ENCODE measurements around the gene CCL18. TPM values are rescaled to one million over a fixed set of nuclear protein-coding genes. Genes with fewer than 3 reads are reported as not detected.
"Not testable (repeated sequence)": the region's sequence is repeated elsewhere in the genome, so short reads cannot be mapped to it uniquely, and the experiment has no call there.

CCL18 gene
- total and polyA plus RNA-seq, 10 of the 15 experiments (the other 5 are each of a cell fraction or from before 2014, with no cell fraction given), result 0.26 TPM; not detected in 9

- DNase-seq (ENCODE audit: low read depth, low spot score) (peak; percentile 78), ATAC-seq (peak; percentile 79)
- Histone ChIP-seq H3K4me1 (ENCODE audit: control insufficient read depth, insufficient read depth, low read length) (peaks cover 31% of the 10 kb centered on the region), H3K4me3 (peak overlapping the region; percentile 3; the same call in 1 of the 2 replicates), H3K9ac (ENCODE audit: control insufficient read depth, insufficient read depth, low read length) (peak overlapping the region; percentile 62), H2AFZ (ENCODE audit: control insufficient read depth, low read depth, low read length) (peak overlapping the region; percentile 55), H3K4me2 (ENCODE audit: control insufficient read depth, insufficient read depth) (peak overlapping the region; percentile 91), H3K27ac (ENCODE audit: control insufficient read depth, insufficient read depth) (peak overlapping the region; percentile 88)
- SMC1A ChIA-PET (ENCODE audit: uncharacterized antibody, unreplicated experiment), result interaction anchor here (0.6 to 2.8 kb wide), 9 partner anchors 9 to 207 kb away, joined by 3 to 19 read pairs (median 4); partner anchors contain the start of gene CCL4
- H3K36me3 ChIP-seq (ENCODE audit: control insufficient read depth in 2 of 2, insufficient read depth in 2 of 2, low read length in 1 of 2); intact Hi-C loops (cut with micrococcal nuclease; ENCODE audit: unreplicated experiment); H3K79me2 ChIP-seq (ENCODE audit: control insufficient read depth, insufficient read depth, low read length); FAIRE-seq; in situ Hi-C loops (cut with MboI); H4K20me1 ChIP-seq (ENCODE audit: control insufficient read depth, insufficient read depth); H3K27me3 ChIP-seq (replicated peaks in 1 of 2; ENCODE audit: control insufficient read depth in 2 of 2, insufficient read depth in 2 of 2, low read length in 1 of 2); H3K9me3 ChIP-seq (replicated peaks; ENCODE audit: control insufficient read depth, insufficient read depth, low read length); BruUV-seq (replicated peaks): not testable (repeated sequence)
- RAD21 ChIA-PET (ENCODE audit: unreplicated experiment), result interaction anchor here (0.6 to 3.4 kb wide), 9 partner anchors 8 to 113 kb away, joined by 3 to 29 read pairs (median 4); no protein-coding TSS in a partner anchor
- WGBS (ENCODE audit: insufficient coverage, insufficient replicate concordance, low lambda C conversion rate, missing lambda C conversion rate), result 10% methylated on average over 7 of the region's 8 CpGs
- POLR2A ChIA-PET, result interaction anchor here (1.1 to 1.8 kb wide), 2 partner anchors 10 to 36 kb away, joined by 3 to 8 read pairs; no protein-coding TSS in a partner anchor
- CTCF ChIA-PET, result interaction anchor here (0.5 to 14.1 kb wide), 8 partner anchors 8 to 113 kb away, joined by 3 to 201 read pairs (median 4); partner anchors contain the start of gene CCL3
- TF ChIP-seq SPI1 (IDR thresholded peaks at IDR 0.05; ENCODE audit: borderline replicate concordance, insufficient read depth, low read depth, low read length) (peak; percentile 38; the same call in 1 of the 2 replicates), SRF (IDR thresholded peaks at IDR 0.05; ENCODE audit: low read depth in 2 of 2, low read length in 2 of 2) (0 out of 4 replicates have a peak, but pooled peaks of 1 of the 2 experiments have one; percentile 51), CBFB (IDR thresholded peaks at IDR 0.05; ENCODE audit: low read depth) (peak; percentile 79), SMAD1 (IDR thresholded peaks at IDR 0.05; ENCODE audit: low read depth, partially characterized antibody) (peak; percentile 28), EGR1 (IDR thresholded peaks at IDR 0.05; ENCODE audit: borderline replicate concordance in 1 of 2, low read depth in 2 of 2, low read length in 2 of 2) (0 out of 3 replicates have a peak, but pooled peaks of 1 of the 2 experiments have one; percentile 6), SIX5 (IDR thresholded peaks at IDR 0.05; ENCODE audit: low read depth, low read length, severe bottlenecking) (peak; percentile 47), CHD2 (IDR thresholded peaks at IDR 0.05; ENCODE audit: borderline replicate concordance, low read depth, low read length) (peak; percentile 59; the same call in 1 of the 2 replicates), HDGF (IDR thresholded peaks at IDR 0.05) (peak; percentile 55; the same call in 1 of the 2 replicates), GABPA (IDR thresholded peaks at IDR 0.05; ENCODE audit: low read depth) (peak; percentile 85), IKZF1 (conservative IDR thresholded peaks at IDR 0.05) (peak; percentile 81), ZNF687 (IDR thresholded peaks at IDR 0.05) (peak; percentile 57; the same call in 1 of the 2 replicates), DPF2 (IDR thresholded peaks at IDR 0.05) (peak; percentile 80), HCFC1 (IDR thresholded peaks at IDR 0.05; ENCODE audit: low read length) (peak; percentile 52), TCF12 (IDR thresholded peaks at IDR 0.05; ENCODE audit: low read depth, low read length) (peak; percentile 25; the same call in 1 of the 2 replicates), ATF7 (IDR thresholded peaks at IDR 0.05; ENCODE audit: low read depth) (0 out of 2 replicates have a peak, but pooled peaks have one; percentile 60), TCF3 (IDR thresholded peaks at IDR 0.05; ENCODE audit: borderline replicate concordance, insufficient read depth, low read depth, low read length) (0 out of 2 replicates have a peak, but pooled peaks have one; percentile 26), ETV6 (conservative IDR thresholded peaks at IDR 0.05 in 1 of 2, IDR thresholded peaks at IDR 0.05 in 1 of 2; ENCODE audit: borderline replicate concordance in 1 of 2, low read depth in 1 of 2) (peak in 1 of 2 experiments; percentile 43; a peak in 1 of 4 replicates), IKZF2 (IDR thresholded peaks at IDR 0.05) (peak; percentile 66 to 84; a peak in 3 of 4 replicates), NBN (IDR thresholded peaks at IDR 0.05) (peak; percentile 82)
Observed at GRCh38 chr17:36082482-36083120, 18.5 kb downstream of the CCL18 start.

Data from GM12878 (cell line).